Panc1 (cell line): ENCODE results near the gene C1orf50.

Experiments
- POLR2AphosphoS5 ChIP-seq: IDR thresholded peaks from 2 replicates; pipeline ENCODE4 v1.6.1; 2012; ENCODE audit warnings: mild to moderate bottlenecking, low read depth, low read length, moderate library complexity
- SIN3A ChIP-seq: IDR thresholded peaks from 2 replicates; pipeline ENCODE4 v1.6.1; 2012; ENCODE audit warnings: low read depth, mild to moderate bottlenecking, low read length, moderate library complexity, borderline replicate concordance; ENCODE audit not compliant: insufficient read depth
- TCF7L2 ChIP-seq: IDR thresholded peaks from 2 replicates; pipeline ENCODE4 v1.6.1; 2011; ENCODE audit warnings: mild to moderate bottlenecking, low read depth, low read length, inconsistent platforms
- TF ChIP-seq, protein P1 (sequence below): fragments of 450-650 bp; IDR thresholded peaks from 2 replicates; pipeline ENCODE4 v1.5.1; 2017; ENCODE audit warnings: mild to moderate bottlenecking
- TF ChIP-seq, protein P2 (sequence below), 2 experiments: IDR thresholded peaks; 2 replicates each; pipeline ENCODE4 v1.6.1; 2011 to 2012; ENCODE audit warnings: low read depth in 2 of 2, control low read depth in 1 of 2, low read length in 1 of 2, mild to moderate bottlenecking in 1 of 2, moderate library complexity in 1 of 2; ENCODE audit not compliant: insufficient read depth in 1 of 2

DNA sequence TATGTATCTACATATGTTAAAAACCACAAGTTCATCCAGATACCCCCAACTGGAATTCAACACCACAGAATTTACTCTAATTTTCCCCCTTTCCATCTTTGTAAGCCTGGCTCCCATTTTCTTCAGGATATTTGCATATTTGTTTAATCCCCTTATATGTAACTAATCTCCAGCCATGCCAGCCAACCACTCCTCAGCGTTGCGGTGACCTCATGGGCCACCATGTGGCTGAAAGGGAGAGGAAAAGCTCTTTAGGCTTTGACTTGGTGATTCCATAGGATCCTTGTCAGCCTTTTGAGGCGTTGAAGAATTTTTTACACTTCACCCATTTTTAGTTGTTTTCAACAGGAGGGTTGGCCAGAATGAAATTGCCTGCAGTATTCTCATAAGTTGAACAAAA, 37.0 kb upstream of the C1orf50 start:
- TF ChIP-seq SIN3A (no peak), POLR2AphosphoS5 (no peak), TCF7L2 (no peak)
- TF ChIP-seq, protein P1, sequence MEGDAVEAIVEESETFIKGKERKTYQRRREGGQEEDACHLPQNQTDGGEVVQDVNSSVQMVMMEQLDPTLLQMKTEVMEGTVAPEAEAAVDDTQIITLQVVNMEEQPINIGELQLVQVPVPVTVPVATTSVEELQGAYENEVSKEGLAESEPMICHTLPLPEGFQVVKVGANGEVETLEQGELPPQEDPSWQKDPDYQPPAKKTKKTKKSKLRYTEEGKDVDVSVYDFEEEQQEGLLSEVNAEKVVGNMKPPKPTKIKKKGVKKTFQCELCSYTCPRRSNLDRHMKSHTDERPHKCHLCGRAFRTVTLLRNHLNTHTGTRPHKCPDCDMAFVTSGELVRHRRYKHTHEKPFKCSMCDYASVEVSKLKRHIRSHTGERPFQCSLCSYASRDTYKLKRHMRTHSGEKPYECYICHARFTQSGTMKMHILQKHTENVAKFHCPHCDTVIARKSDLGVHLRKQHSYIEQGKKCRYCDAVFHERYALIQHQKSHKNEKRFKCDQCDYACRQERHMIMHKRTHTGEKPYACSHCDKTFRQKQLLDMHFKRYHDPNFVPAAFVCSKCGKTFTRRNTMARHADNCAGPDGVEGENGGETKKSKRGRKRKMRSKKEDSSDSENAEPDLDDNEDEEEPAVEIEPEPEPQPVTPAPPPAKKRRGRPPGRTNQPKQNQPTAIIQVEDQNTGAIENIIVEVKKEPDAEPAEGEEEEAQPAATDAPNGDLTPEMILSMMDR = no peak
- TF ChIP-seq, protein P2, sequence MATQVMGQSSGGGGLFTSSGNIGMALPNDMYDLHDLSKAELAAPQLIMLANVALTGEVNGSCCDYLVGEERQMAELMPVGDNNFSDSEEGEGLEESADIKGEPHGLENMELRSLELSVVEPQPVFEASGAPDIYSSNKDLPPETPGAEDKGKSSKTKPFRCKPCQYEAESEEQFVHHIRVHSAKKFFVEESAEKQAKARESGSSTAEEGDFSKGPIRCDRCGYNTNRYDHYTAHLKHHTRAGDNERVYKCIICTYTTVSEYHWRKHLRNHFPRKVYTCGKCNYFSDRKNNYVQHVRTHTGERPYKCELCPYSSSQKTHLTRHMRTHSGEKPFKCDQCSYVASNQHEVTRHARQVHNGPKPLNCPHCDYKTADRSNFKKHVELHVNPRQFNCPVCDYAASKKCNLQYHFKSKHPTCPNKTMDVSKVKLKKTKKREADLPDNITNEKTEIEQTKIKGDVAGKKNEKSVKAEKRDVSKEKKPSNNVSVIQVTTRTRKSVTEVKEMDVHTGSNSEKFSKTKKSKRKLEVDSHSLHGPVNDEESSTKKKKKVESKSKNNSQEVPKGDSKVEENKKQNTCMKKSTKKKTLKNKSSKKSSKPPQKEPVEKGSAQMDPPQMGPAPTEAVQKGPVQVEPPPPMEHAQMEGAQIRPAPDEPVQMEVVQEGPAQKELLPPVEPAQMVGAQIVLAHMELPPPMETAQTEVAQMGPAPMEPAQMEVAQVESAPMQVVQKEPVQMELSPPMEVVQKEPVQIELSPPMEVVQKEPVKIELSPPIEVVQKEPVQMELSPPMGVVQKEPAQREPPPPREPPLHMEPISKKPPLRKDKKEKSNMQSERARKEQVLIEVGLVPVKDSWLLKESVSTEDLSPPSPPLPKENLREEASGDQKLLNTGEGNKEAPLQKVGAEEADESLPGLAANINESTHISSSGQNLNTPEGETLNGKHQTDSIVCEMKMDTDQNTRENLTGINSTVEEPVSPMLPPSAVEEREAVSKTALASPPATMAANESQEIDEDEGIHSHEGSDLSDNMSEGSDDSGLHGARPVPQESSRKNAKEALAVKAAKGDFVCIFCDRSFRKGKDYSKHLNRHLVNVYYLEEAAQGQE (IDR thresholded peaks at IDR 0.05; ENCODE audit: insufficient read depth in 1 of 2, low read depth in 2 of 2, low read length in 1 of 2) = no peak
